ENCODE results near the gene CFC1.
"Not testable (repeated sequence)": the region's sequence is repeated elsewhere in the genome, so short reads cannot be mapped to it uniquely, and the experiment has no call there.

DNA sequence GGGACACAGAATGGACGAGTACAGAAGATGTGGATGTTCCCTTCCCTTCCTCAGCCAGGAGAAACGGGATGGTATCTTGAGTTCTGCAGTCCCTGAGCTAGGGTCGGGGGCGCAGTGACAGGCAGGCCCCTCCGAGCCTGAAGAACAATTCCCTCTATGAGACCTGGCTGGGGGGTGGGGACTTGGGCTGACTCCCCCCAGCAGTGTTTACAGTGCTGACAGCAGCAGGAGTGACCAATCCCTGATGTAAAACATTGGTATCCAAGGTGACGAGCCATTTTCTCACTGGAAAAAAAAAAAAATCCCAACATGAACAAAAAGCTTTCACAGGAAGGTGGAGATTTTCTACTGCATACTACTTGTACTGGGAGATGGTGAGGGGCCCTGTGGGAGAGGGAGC is at the start of gene CFC1:
- TF ChIP-seq POLR2A (IDR thresholded peaks at IDR 0.05; ENCODE audit: low read depth, low read length); RCOR1 (IDR thresholded peaks at IDR 0.05; ENCODE audit: insufficient replicate concordance, low read length): not testable (repeated sequence)
- TF ChIP-seq, protein P1, sequence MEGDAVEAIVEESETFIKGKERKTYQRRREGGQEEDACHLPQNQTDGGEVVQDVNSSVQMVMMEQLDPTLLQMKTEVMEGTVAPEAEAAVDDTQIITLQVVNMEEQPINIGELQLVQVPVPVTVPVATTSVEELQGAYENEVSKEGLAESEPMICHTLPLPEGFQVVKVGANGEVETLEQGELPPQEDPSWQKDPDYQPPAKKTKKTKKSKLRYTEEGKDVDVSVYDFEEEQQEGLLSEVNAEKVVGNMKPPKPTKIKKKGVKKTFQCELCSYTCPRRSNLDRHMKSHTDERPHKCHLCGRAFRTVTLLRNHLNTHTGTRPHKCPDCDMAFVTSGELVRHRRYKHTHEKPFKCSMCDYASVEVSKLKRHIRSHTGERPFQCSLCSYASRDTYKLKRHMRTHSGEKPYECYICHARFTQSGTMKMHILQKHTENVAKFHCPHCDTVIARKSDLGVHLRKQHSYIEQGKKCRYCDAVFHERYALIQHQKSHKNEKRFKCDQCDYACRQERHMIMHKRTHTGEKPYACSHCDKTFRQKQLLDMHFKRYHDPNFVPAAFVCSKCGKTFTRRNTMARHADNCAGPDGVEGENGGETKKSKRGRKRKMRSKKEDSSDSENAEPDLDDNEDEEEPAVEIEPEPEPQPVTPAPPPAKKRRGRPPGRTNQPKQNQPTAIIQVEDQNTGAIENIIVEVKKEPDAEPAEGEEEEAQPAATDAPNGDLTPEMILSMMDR (conservative IDR thresholded peaks at IDR 0.05; ENCODE audit: low read depth, low read length): not testable (repeated sequence)

Measured in IMR-90 (cell line).